ENCODE results near the gene PDIK1L.

PDIK1L gene

GRCh38 chr1:26158271-26158907 is 46.8 kb downstream of the PDIK1L start:
- 78% methylated on average over 5 of the region's 5 CpGs for WGBS

GRCh38 chr1:26158908-26159742 is 47.5 kb downstream of the PDIK1L start, which contains the start of gene FAM110D:
FAM110D (plus strand) TSS chr1:26159079; CDS start chr1:26161292, 2,213 bp downstream.
- no peaks in the 10 kb centered on the region for H3K36me3 ChIP-seq (ENCODE audit: control insufficient read depth in 1 of 2, insufficient read depth in 2 of 2, low read depth in 1 of 2, low read length in 2 of 2)
- peak within 1 kb of the TSS; percentile 18 for H4K91ac ChIP-seq (ENCODE audit: low read length)
- H2BK15ac ChIP-seq (ENCODE audit: low read depth, poor library complexity, severe bottlenecking): no peak within 1 kb of the TSS
- peak within 1 kb of the TSS in 1 of 2 experiments; percentile 16 for H2BK12ac ChIP-seq (ENCODE audit: low read length in 2 of 2)
- H3K4me3 ChIP-seq (ENCODE audit: insufficient read depth in 1 of 2, low read depth in 1 of 2, low read length in 2 of 2): no peak within 1 kb of the TSS
- no peak within 1 kb of the TSS for H2BK5ac ChIP-seq (ENCODE audit: low read depth, low read length, poor library complexity, severe bottlenecking)
- H2BK120ac ChIP-seq (ENCODE audit: low read depth, low read length): peak within 1 kb of the TSS; percentile 13
- H3K18ac ChIP-seq (ENCODE audit: low read depth in 1 of 2, low read length in 2 of 2): peak within 1 kb of the TSS in 1 of 2 experiments; percentile 21
- H3K79me1 ChIP-seq (replicated peaks; ENCODE audit: low read length, poor library complexity, severe bottlenecking): no peaks in the 10 kb centered on the region
- no peak within 1 kb of the TSS for H3K9ac ChIP-seq (ENCODE audit: low read length)
- peaks cover 19% of the 10 kb centered on the region for H3K4me1 ChIP-seq (ENCODE audit: control insufficient read depth, insufficient read depth, low read depth, low read length)
- no peak within 1 kb of the TSS for H4K8ac ChIP-seq (ENCODE audit: low read length)
- peak within 1 kb of the TSS in 1 of 2 experiments; percentile 47 for H3K23ac ChIP-seq (ENCODE audit: low read length in 2 of 2)
- no peak within 1 kb of the TSS for H2AK5ac ChIP-seq (ENCODE audit: low read length, severe bottlenecking)
- H3K4ac ChIP-seq (ENCODE audit: low read depth in 1 of 2, low read length in 2 of 2): peak within 1 kb of the TSS; percentile 15 to 24
- WGBS: 38% methylated on average over 6 of the region's 6 CpGs
- peaks cover 79 to 86% of the 10 kb centered on the region in 2 experiments for H3K27me3 ChIP-seq (ENCODE audit: control insufficient read depth in 1 of 2, insufficient read depth in 1 of 2, low read length in 2 of 2)
- H3K9me3 ChIP-seq (ENCODE audit: control insufficient read depth, low read length): no peaks in the 10 kb centered on the region
- peak within 1 kb of the TSS; percentile 67 for H2AFZ ChIP-seq (ENCODE audit: low read depth, low read length)
- no peak within 1 kb of the TSS for H3K14ac ChIP-seq (ENCODE audit: low read length in 2 of 2)
- no peak within 1 kb of the TSS for H3K27ac ChIP-seq (ENCODE audit: low read length, poor library complexity, severe bottlenecking)
- DNase-seq: no peak
- H3K4me2 ChIP-seq (ENCODE audit: low read length, poor library complexity, severe bottlenecking): no peak within 1 kb of the TSS

More at GRCh38 chr1:26158271-26158907, 46.8 kb downstream of the PDIK1L start:
- Histone ChIP-seq H3K9me3 (ENCODE audit: control insufficient read depth, low read length) (no peaks in the 10 kb centered on the region), H4K8ac (ENCODE audit: low read length) (no peak overlapping the region), H3K27ac (ENCODE audit: low read length, poor library complexity, severe bottlenecking) (no peak overlapping the region), H3K4me1 (ENCODE audit: control insufficient read depth, insufficient read depth, low read depth, low read length) (peaks cover 16% of the 10 kb centered on the region), H2BK12ac (ENCODE audit: low read length in 2 of 2) (no peak overlapping the region), H2BK5ac (ENCODE audit: low read depth, low read length, poor library complexity, severe bottlenecking) (no peak overlapping the region), H2BK15ac (ENCODE audit: low read depth, poor library complexity, severe bottlenecking) (no peak overlapping the region), H3K4me3 (ENCODE audit: insufficient read depth in 1 of 2, low read depth in 1 of 2, low read length in 2 of 2) (no peak overlapping the region), H3K4me2 (ENCODE audit: low read length, poor library complexity, severe bottlenecking) (no peak overlapping the region), H3K9ac (ENCODE audit: low read length) (no peak overlapping the region), H2AK5ac (ENCODE audit: low read length, severe bottlenecking) (no peak overlapping the region), H3K79me1 (replicated peaks; ENCODE audit: low read length, poor library complexity, severe bottlenecking) (no peaks in the 10 kb centered on the region), H3K14ac (ENCODE audit: low read length in 2 of 2) (no peak overlapping the region), H3K27me3 (ENCODE audit: control insufficient read depth in 1 of 2, insufficient read depth in 1 of 2, low read length in 2 of 2) (peaks cover 80 to 87% of the 10 kb centered on the region in 2 experiments), H3K18ac (ENCODE audit: low read depth in 1 of 2, low read length in 2 of 2) (no peak overlapping the region), H3K36me3 (ENCODE audit: control insufficient read depth in 1 of 2, insufficient read depth in 2 of 2, low read depth in 1 of 2, low read length in 2 of 2) (no peaks in the 10 kb centered on the region), H3K23ac (ENCODE audit: low read length in 2 of 2) (no peak overlapping the region), H2AFZ (ENCODE audit: low read depth, low read length) (no peak overlapping the region), H4K91ac (ENCODE audit: low read length) (no peak overlapping the region), H2BK120ac (ENCODE audit: low read depth, low read length) (peak overlapping the region; percentile 13), H3K4ac (ENCODE audit: low read depth in 1 of 2, low read length in 2 of 2) (no peak overlapping the region)
- DNase-seq: no peak

DNA sequence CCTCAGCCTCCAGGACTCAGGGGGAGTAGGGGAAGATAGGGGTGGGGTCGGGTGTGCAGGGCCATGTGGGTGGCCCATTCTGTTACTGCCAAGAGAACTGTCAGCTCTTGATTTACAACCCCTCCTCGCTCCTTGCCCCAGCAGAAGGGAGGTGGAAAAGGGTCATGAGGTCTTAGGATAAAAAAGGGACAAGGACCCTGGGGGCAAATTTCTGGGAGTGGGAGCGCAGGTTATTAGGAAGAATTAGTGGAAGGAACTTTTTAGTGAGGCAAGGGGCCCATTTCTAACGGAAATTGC is 48.1 kb downstream of the PDIK1L start:
- WGBS: 52% methylated on average over 4 of the region's 4 CpGs
- peaks cover 23% of the 10 kb centered on the region for H3K4me1 ChIP-seq (ENCODE audit: control insufficient read depth, insufficient read depth, low read depth, low read length)
- no peak overlapping the region for H2AFZ ChIP-seq (ENCODE audit: low read depth, low read length)
- no peak overlapping the region for H2BK12ac ChIP-seq (ENCODE audit: low read length in 2 of 2)
- no peak overlapping the region for H3K27ac ChIP-seq (ENCODE audit: low read length, poor library complexity, severe bottlenecking)
- no peak overlapping the region for H4K8ac ChIP-seq (ENCODE audit: low read length)
- H3K9me3 ChIP-seq (ENCODE audit: control insufficient read depth, low read length): no peaks in the 10 kb centered on the region
- H3K23ac ChIP-seq (ENCODE audit: low read length in 2 of 2): no peak overlapping the region
- H3K18ac ChIP-seq (ENCODE audit: low read depth in 1 of 2, low read length in 2 of 2): no peak overlapping the region
- H2BK5ac ChIP-seq (ENCODE audit: low read depth, low read length, poor library complexity, severe bottlenecking): no peak overlapping the region
- no peak overlapping the region for H2BK15ac ChIP-seq (ENCODE audit: low read depth, poor library complexity, severe bottlenecking)
- H3K4ac ChIP-seq (ENCODE audit: low read depth in 1 of 2, low read length in 2 of 2): no peak overlapping the region
- H3K27me3 ChIP-seq (ENCODE audit: control insufficient read depth in 1 of 2, insufficient read depth in 1 of 2, low read length in 2 of 2): peaks cover 73 to 85% of the 10 kb centered on the region in 2 experiments
- H3K9ac ChIP-seq (ENCODE audit: low read length): no peak overlapping the region
- no peak overlapping the region for H3K4me2 ChIP-seq (ENCODE audit: low read length, poor library complexity, severe bottlenecking)
- H3K4me3 ChIP-seq (ENCODE audit: insufficient read depth in 1 of 2, low read depth in 1 of 2, low read length in 2 of 2): no peak overlapping the region
- no peak overlapping the region for H3K14ac ChIP-seq (ENCODE audit: low read length in 2 of 2)
- H4K91ac ChIP-seq (ENCODE audit: low read length): no peak overlapping the region
- DNase-seq: no peak
- no peak overlapping the region for H2BK120ac ChIP-seq (ENCODE audit: low read depth, low read length)
- no peaks in the 10 kb centered on the region for H3K36me3 ChIP-seq (ENCODE audit: control insufficient read depth in 1 of 2, insufficient read depth in 2 of 2, low read depth in 1 of 2, low read length in 2 of 2)
- H3K79me1 ChIP-seq (replicated peaks; ENCODE audit: low read length, poor library complexity, severe bottlenecking): no peaks in the 10 kb centered on the region
- no peak overlapping the region for H2AK5ac ChIP-seq (ENCODE audit: low read length, severe bottlenecking)

All from mesenchymal stem cell (in vitro differentiated cells and primary cell).